ENCODE results near the gene NUDT17.
"Not testable (repeated sequence)": the region's sequence is repeated elsewhere in the genome, so short reads cannot be mapped to it uniquely, and the experiment has no call there.

The NUDT17 gene

GRCh38 chr1:145845514-145846161 is at the start of gene NUDT17:
Gene NUDT17 (plus strand): TSS chr1:145845630. CDS start chr1:145845641, 11 bp downstream.
- Histone ChIP-seq H3K4me3 (peak within 1 kb of the TSS; percentile 90), H3K36me3 (ENCODE audit: insufficient read depth, low read length) (peaks cover 41% of the 10 kb centered on the region), H3K9ac (ENCODE audit: insufficient read length) (peak within 1 kb of the TSS; percentile 79), H3K27ac (no peak within 1 kb of the TSS), H3K9me3 (ENCODE audit: low read depth, low read length) (no peaks in the 10 kb centered on the region)
- TF ChIP-seq POLR2AphosphoS5 (IDR thresholded peaks at IDR 0.05; ENCODE audit: borderline replicate concordance, low read depth, low read length) (peak; percentile 65), EZH2 (IDR thresholded peaks at IDR 0.05) (no peak)
- DNase-seq (ENCODE audit: low read depth, low spot score) = no peak

- no peak for DNase-seq (ENCODE audit: low read depth, low spot score)
- no peak for TF ChIP-seq EZH2 (IDR thresholded peaks at IDR 0.05)
- no peak for TF ChIP-seq POLR2AphosphoS5 (IDR thresholded peaks at IDR 0.05; ENCODE audit: borderline replicate concordance, low read depth, low read length)
- TF ChIP-seq FOXP2 (optimal IDR thresholded peaks at IDR 0.05; ENCODE audit: control extremely low read depth, extremely low read length, insufficient read depth) = no peak
- Histone ChIP-seq H3K9me3 (ENCODE audit: low read depth, low read length) (0 out of 2 replicates have a peak, but pooled peaks cover 3% of the 10 kb centered on the region), H3K4me3 (no peak overlapping the region), H3K36me3 (ENCODE audit: insufficient read depth, low read length) (no peaks in the 10 kb centered on the region), H3K9ac (ENCODE audit: insufficient read length) (no peak overlapping the region), H3K27ac (no peak overlapping the region)
These were observed 48.7 kb upstream of the NUDT17 start for GRCh38 chr1:145796753-145797152.

- 0 out of 2 replicates have a peak, but pooled peaks cover 3% of the 10 kb centered on the region for H3K9me3 ChIP-seq (ENCODE audit: low read depth, low read length)
- H3K9ac ChIP-seq (ENCODE audit: insufficient read length) = no peak overlapping the region
- no peak overlapping the region for H3K27ac ChIP-seq
- TF ChIP-seq POLR2AphosphoS5 (IDR thresholded peaks at IDR 0.05; ENCODE audit: borderline replicate concordance, low read depth, low read length) (no peak), EZH2 (IDR thresholded peaks at IDR 0.05) (no peak), FOXP2 (optimal IDR thresholded peaks at IDR 0.05; ENCODE audit: control extremely low read depth, extremely low read length, insufficient read depth) (no peak)
- no peaks in the 10 kb centered on the region for H3K36me3 ChIP-seq (ENCODE audit: insufficient read depth, low read length)
- DNase-seq (ENCODE audit: low read depth, low spot score) = no peak
- H3K4me3 ChIP-seq = no peak overlapping the region
These were observed 45.6 kb upstream of the NUDT17 start for GRCh38 chr1:145799806-145800205.

GRCh38 chr1:145804235-145805045 is 41.0 kb upstream of the NUDT17 start:
- no peak overlapping the region for H3K9ac ChIP-seq (ENCODE audit: insufficient read length)
- no peak overlapping the region for H3K4me3 ChIP-seq
- DNase-seq (ENCODE audit: low read depth, low spot score) = no peak
- no peak overlapping the region for H3K27ac ChIP-seq
- no peaks in the 10 kb centered on the region for H3K9me3 ChIP-seq (ENCODE audit: low read depth, low read length)
- TF ChIP-seq EZH2 (IDR thresholded peaks at IDR 0.05) (no peak), POLR2AphosphoS5 (IDR thresholded peaks at IDR 0.05; ENCODE audit: borderline replicate concordance, low read depth, low read length) (no peak), FOXP2 (optimal IDR thresholded peaks at IDR 0.05; ENCODE audit: control extremely low read depth, extremely low read length, insufficient read depth) (no peak)
- no peaks in the 10 kb centered on the region for H3K36me3 ChIP-seq (ENCODE audit: insufficient read depth, low read length)

GRCh38 chr1:145805057-145805456 is 40.4 kb upstream of the NUDT17 start:
- H3K36me3 ChIP-seq (ENCODE audit: insufficient read depth, low read length) = no peaks in the 10 kb centered on the region
- TF ChIP-seq FOXP2 (optimal IDR thresholded peaks at IDR 0.05; ENCODE audit: control extremely low read depth, extremely low read length, insufficient read depth) (no peak), POLR2AphosphoS5 (IDR thresholded peaks at IDR 0.05; ENCODE audit: borderline replicate concordance, low read depth, low read length) (no peak), EZH2 (IDR thresholded peaks at IDR 0.05) (no peak)
- H3K9me3 ChIP-seq (ENCODE audit: low read depth, low read length) = no peaks in the 10 kb centered on the region
- no peak overlapping the region for H3K27ac ChIP-seq
- no peak overlapping the region for H3K9ac ChIP-seq (ENCODE audit: insufficient read length)
- no peak for DNase-seq (ENCODE audit: low read depth, low spot score)
- H3K4me3 ChIP-seq = no peak overlapping the region

GRCh38 chr1:145806408-145806807 is 39.0 kb upstream of the NUDT17 start:
- no peak for TF ChIP-seq EZH2 (IDR thresholded peaks at IDR 0.05)
- TF ChIP-seq FOXP2 (optimal IDR thresholded peaks at IDR 0.05; ENCODE audit: control extremely low read depth, extremely low read length, insufficient read depth) = no peak
- no peak for TF ChIP-seq POLR2AphosphoS5 (IDR thresholded peaks at IDR 0.05; ENCODE audit: borderline replicate concordance, low read depth, low read length)

GRCh38 chr1:145806844-145807243 is 38.6 kb upstream of the NUDT17 start:
- H3K9ac ChIP-seq (ENCODE audit: insufficient read length) = no peak overlapping the region
- H3K36me3 ChIP-seq (ENCODE audit: insufficient read depth, low read length) = no peaks in the 10 kb centered on the region
- H3K4me3 ChIP-seq = no peak overlapping the region
- no peaks in the 10 kb centered on the region for H3K9me3 ChIP-seq (ENCODE audit: low read depth, low read length)
- no peak for DNase-seq (ENCODE audit: low read depth, low spot score)
- TF ChIP-seq FOXP2 (optimal IDR thresholded peaks at IDR 0.05; ENCODE audit: control extremely low read depth, extremely low read length, insufficient read depth) = no peak
- no peak for TF ChIP-seq EZH2 (IDR thresholded peaks at IDR 0.05)
- TF ChIP-seq POLR2AphosphoS5 (IDR thresholded peaks at IDR 0.05; ENCODE audit: borderline replicate concordance, low read depth, low read length) = no peak
- no peak overlapping the region for H3K27ac ChIP-seq

More at GRCh38 chr1:145806408-145806807, 39.0 kb upstream of the NUDT17 start:
- Histone ChIP-seq H3K9me3 (ENCODE audit: low read depth, low read length) (no peaks in the 10 kb centered on the region), H3K27ac (no peak overlapping the region), H3K9ac (ENCODE audit: insufficient read length) (no peak overlapping the region), H3K4me3 (no peak overlapping the region), H3K36me3 (ENCODE audit: insufficient read depth, low read length) (no peaks in the 10 kb centered on the region)
- DNase-seq (ENCODE audit: low read depth, low spot score) = no peak

- not testable (repeated sequence) for H3K9ac ChIP-seq (ENCODE audit: insufficient read length); H3K4me3 ChIP-seq; H3K36me3 ChIP-seq (ENCODE audit: insufficient read depth, low read length); H3K9me3 ChIP-seq (ENCODE audit: low read depth, low read length); DNase-seq (ENCODE audit: low read depth, low spot score); H3K27ac ChIP-seq
These were observed 32.2 kb upstream of the NUDT17 start for GRCh38 chr1:145812977-145813810.

GRCh38 chr1:145818095-145818494 is 27.3 kb upstream of the NUDT17 start:
- not testable (repeated sequence) for H3K4me3 ChIP-seq; H3K27ac ChIP-seq; H3K36me3 ChIP-seq (ENCODE audit: insufficient read depth, low read length)

GRCh38 chr1:145822779-145823331 is 22.6 kb upstream of the NUDT17 start:
- not testable (repeated sequence) for H3K9ac ChIP-seq (ENCODE audit: insufficient read length); H3K9me3 ChIP-seq (ENCODE audit: low read depth, low read length); H3K4me3 ChIP-seq; DNase-seq (ENCODE audit: low read depth, low spot score); H3K27ac ChIP-seq
- H3K36me3 ChIP-seq (ENCODE audit: insufficient read depth, low read length) = peaks cover 22% of the 10 kb centered on the region

More at GRCh38 chr1:145818095-145818494, 27.3 kb upstream of the NUDT17 start:
- DNase-seq (ENCODE audit: low read depth, low spot score); H3K9me3 ChIP-seq (ENCODE audit: low read depth, low read length); H3K9ac ChIP-seq (ENCODE audit: insufficient read length): not testable (repeated sequence)
